Measurements from ENCODE around the gene RIN3. TPM values are rescaled to one million over a fixed set of nuclear protein-coding genes. Genes with fewer than 3 reads are reported as not detected.

RIN3 gene
- total and polyA plus RNA-seq, 10 of the 15 experiments (the other 5 are each of a cell fraction or from before 2014, with no cell fraction given): 0.91 to 23.3 (median 6.3) TPM

DNA sequence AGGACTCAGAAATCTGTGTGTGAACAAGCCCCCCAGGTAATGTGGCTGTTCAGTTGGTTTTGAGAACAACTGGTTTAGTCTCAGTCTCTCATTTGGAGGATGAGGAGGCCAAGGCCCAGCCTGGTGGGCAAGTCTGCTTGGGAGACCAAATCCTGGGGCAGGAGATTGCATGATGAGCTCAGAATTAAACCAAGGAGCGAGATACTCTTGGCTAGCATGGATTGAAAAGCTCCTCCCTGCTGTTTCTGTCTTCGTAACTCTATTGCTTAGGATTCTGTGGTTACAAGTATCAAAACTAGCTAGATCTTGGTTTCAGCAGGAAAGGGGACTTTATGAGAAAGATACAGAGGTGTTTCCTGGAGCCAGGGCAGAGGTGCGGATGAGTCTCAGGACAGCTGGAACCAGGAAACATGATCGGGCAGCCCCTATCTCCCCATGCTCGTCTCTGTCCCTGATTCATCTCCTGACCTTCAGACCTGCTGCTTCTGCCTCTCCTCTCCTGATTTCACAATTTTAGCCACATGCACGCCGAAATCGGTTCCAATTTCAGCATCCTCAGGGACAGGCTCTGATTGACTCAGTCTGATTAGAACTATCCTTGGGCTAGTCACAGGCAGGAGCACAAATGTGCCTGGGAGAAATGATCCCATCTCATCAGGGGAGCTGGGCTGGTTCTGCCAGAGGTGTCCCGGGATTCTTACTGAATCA lies 40.2 kb upstream of the RIN3 start (continued):
- TF ChIP-seq, protein P1, sequence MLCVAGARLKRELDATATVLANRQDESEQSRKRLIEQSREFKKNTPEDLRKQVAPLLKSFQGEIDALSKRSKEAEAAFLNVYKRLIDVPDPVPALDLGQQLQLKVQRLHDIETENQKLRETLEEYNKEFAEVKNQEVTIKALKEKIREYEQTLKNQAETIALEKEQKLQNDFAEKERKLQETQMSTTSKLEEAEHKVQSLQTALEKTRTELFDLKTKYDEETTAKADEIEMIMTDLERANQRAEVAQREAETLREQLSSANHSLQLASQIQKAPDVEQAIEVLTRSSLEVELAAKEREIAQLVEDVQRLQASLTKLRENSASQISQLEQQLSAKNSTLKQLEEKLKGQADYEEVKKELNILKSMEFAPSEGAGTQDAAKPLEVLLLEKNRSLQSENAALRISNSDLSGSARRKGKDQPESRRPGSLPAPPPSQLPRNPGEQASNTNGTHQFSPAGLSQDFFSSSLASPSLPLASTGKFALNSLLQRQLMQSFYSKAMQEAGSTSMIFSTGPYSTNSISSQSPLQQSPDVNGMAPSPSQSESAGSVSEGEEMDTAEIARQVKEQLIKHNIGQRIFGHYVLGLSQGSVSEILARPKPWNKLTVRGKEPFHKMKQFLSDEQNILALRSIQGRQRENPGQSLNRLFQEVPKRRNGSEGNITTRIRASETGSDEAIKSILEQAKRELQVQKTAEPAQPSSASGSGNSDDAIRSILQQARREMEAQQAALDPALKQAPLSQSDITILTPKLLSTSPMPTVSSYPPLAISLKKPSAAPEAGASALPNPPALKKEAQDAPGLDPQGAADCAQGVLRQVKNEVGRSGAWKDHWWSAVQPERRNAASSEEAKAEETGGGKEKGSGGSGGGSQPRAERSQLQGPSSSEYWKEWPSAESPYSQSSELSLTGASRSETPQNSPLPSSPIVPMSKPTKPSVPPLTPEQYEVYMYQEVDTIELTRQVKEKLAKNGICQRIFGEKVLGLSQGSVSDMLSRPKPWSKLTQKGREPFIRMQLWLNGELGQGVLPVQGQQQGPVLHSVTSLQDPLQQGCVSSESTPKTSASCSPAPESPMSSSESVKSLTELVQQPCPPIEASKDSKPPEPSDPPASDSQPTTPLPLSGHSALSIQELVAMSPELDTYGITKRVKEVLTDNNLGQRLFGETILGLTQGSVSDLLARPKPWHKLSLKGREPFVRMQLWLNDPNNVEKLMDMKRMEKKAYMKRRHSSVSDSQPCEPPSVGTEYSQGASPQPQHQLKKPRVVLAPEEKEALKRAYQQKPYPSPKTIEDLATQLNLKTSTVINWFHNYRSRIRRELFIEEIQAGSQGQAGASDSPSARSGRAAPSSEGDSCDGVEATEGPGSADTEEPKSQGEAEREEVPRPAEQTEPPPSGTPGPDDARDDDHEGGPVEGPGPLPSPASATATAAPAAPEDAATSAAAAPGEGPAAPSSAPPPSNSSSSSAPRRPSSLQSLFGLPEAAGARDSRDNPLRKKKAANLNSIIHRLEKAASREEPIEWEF (IDR thresholded peaks at IDR 0.05; ENCODE audit: insufficient replicate concordance, low read depth, low read length): no peak
- TF ChIP-seq RELA (IDR thresholded peaks at IDR 0.05; ENCODE audit: borderline replicate concordance, partially characterized antibody) (no peak), RUNX3 (IDR thresholded peaks at IDR 0.05; ENCODE audit: low read length) (no peak), SMAD5 (IDR thresholded peaks at IDR 0.05; ENCODE audit: low read depth) (no peak), RB1 (IDR thresholded peaks at IDR 0.05; ENCODE audit: borderline replicate concordance) (no peak), SUPT20H (IDR thresholded peaks at IDR 0.05; ENCODE audit: borderline replicate concordance, control insufficient read depth, low read depth, low read length) (no peak), YY1 (IDR thresholded peaks at IDR 0.05; ENCODE audit: low read depth, low read length) (no peak)
- TF ChIP-seq, protein P2, sequence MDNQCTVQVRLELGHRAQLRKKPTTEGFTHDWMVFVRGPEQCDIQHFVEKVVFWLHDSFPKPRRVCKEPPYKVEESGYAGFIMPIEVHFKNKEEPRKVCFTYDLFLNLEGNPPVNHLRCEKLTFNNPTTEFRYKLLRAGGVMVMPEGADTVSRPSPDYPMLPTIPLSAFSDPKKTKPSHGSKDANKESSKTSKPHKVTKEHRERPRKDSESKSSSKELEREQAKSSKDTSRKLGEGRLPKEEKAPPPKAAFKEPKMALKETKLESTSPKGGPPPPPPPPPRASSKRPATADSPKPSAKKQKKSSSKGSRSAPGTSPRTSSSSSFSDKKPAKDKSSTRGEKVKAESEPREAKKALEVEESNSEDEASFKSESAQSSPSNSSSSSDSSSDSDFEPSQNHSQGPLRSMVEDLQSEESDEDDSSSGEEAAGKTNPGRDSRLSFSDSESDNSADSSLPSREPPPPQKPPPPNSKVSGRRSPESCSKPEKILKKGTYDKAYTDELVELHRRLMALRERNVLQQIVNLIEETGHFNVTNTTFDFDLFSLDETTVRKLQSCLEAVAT (IDR thresholded peaks at IDR 0.05): no peak
